ENCODE results near the gene GAS2L1.
A peak's percentile ranks its signal among the peaks of the same experiment; 100 is the strongest.

GAS2L1 gene

GRCh38 chr22:29275819-29276565 is 30.5 kb upstream of the GAS2L1 start:
- H3K4me3 ChIP-seq (ENCODE audit: low read depth, low read length) = no peak overlapping the region
- no peak for TF ChIP-seq CTCF (IDR thresholded peaks at IDR 0.05; ENCODE audit: control insufficient read depth, extremely low read depth, insufficient read depth)
- no peak for DNase-seq (ENCODE audit: low read depth)

DNA sequence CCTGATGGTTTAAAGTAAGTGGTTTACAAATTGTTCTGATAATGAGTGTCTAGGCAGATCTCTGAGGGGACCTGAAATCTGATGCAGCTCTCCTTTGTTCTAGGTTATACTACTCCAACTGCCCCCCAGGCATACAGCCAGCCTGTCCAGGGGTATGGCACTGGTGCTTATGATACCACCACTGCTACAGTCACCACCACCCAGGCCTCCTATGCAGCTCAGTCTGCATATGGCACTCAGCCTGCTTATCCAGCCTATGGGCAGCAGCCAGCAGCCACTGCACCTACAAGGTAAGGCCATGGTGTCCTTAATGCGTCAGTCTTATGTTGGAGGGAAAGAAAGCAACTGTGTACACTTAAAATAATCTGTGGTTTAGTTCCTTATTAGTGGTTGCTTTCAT is 28.5 kb upstream of the GAS2L1 start:
- H3K4me3 ChIP-seq (ENCODE audit: low read depth, low read length) = no peak overlapping the region
- no peak for DNase-seq (ENCODE audit: low read depth)
- TF ChIP-seq CTCF (IDR thresholded peaks at IDR 0.05; ENCODE audit: control insufficient read depth, extremely low read depth, insufficient read depth) = no peak

DNA sequence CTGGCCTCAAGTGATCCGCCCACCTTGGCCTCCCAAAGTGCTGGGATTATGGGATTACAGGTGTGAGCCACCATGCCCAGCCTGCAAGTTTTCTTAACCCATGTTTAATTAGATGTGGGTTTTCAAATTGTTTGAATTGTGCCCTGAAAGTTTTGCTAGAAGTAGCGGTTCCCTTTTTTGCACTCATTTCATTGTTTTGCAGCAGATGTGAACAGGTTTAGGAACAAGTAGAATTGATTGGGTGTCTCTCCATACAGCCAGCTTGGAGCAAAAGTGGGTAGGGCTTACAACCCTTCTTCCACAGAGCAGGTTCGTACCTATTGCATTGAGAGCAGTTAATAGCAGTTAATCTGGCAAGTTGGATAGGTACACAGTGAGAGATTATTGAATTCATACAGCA is 22.3 kb upstream of the GAS2L1 start:
- TF ChIP-seq CTCF (IDR thresholded peaks at IDR 0.05; ENCODE audit: control insufficient read depth, extremely low read depth, insufficient read depth) = no peak
- no peak overlapping the region for H3K4me3 ChIP-seq (ENCODE audit: low read depth, low read length)
- no peak for DNase-seq (ENCODE audit: low read depth)

GRCh38 chr22:29288837-29289236 is 17.6 kb upstream of the GAS2L1 start:
- no peak for DNase-seq (ENCODE audit: low read depth)
- no peak overlapping the region for H3K4me3 ChIP-seq (ENCODE audit: low read depth, low read length)
- TF ChIP-seq CTCF (IDR thresholded peaks at IDR 0.05; ENCODE audit: control insufficient read depth, extremely low read depth, insufficient read depth) = no peak

DNA sequence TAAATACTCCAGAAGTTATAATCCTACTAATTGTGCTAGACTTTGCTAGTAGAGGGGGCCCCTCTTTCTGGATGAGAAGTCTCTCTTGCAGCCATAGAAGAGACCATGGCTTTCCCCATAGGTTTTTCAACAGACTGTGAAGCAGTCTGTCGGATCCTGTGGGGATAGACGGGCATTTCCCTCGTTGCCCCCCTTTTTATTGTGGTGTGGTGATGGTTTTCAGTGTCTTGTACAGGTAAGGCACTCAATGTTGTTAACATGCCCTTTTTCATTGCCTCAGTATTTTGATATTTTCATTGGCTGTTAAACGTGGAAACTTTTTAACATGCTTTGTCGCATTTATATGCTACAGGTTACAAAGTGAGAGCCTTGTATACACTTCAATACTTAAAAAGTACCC is 16.4 kb upstream of the GAS2L1 start:
- no peak overlapping the region for H3K4me3 ChIP-seq (ENCODE audit: low read depth, low read length)
- DNase-seq (ENCODE audit: low read depth) = no peak
- TF ChIP-seq CTCF (IDR thresholded peaks at IDR 0.05; ENCODE audit: control insufficient read depth, extremely low read depth, insufficient read depth) = no peak

GRCh38 chr22:29291215-29291614 is 15.2 kb upstream of the GAS2L1 start:
- no peak for DNase-seq (ENCODE audit: low read depth)
- no peak overlapping the region for H3K4me3 ChIP-seq (ENCODE audit: low read depth, low read length)
- 0 out of 2 replicates have a peak, but pooled peaks have one; percentile 0 for TF ChIP-seq CTCF (IDR thresholded peaks at IDR 0.05; ENCODE audit: control insufficient read depth, extremely low read depth, insufficient read depth)

DNA sequence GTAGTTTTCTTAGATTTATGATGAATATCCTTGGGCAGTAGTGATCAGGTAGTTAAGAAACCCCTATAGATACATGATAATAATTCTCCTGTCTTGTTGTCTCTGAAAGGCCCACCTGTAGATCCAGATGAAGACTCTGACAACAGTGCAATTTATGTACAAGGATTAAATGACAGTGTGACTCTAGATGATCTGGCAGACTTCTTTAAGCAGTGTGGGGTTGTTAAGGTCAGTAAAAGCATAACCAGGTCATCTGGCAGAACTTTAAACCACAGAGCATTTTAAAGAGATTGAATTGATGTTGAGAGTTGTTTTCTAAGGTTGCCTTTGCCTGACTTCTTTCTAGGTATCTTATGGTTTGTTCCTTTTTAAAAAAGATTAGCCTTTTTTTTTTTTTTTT is 14.1 kb upstream of the GAS2L1 start:
- no peak for DNase-seq (ENCODE audit: low read depth)
- no peak overlapping the region for H3K4me3 ChIP-seq (ENCODE audit: low read depth, low read length)
- TF ChIP-seq CTCF (IDR thresholded peaks at IDR 0.05; ENCODE audit: control insufficient read depth, extremely low read depth, insufficient read depth) = no peak

Data from LNCaP clone FGC (cell line).